Measurements from ENCODE around the gene ANKRD31.
A peak's percentile ranks its signal among the peaks of the same experiment; 100 is the strongest.
"Not testable (repeated sequence)": the region's sequence is repeated elsewhere in the genome, so short reads cannot be mapped to it uniquely, and the experiment has no call there.

Gene ANKRD31

DNA sequence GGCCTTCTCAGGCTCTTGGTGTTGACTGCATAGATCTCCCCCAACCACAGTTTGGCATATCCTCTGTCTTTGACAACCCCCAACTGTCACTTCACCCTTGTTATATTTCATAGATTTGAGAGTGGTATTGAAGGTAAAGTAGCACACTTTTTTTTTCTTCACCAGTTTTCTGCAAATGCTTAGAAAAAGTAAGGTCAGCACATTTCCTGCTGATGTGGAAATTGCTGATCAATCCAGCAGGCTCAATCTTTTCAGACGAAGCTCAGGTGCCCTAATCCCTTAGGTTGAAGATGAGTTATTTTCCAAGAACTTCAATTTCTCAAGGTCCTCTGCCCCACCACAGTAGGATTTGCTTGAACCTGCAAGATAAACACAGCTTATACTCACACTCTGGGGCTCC is 38.5 kb upstream of the ANKRD31 start:
- H3K9me3 ChIP-seq (ENCODE audit: insufficient read depth, low read depth, low read length), result no peaks in the 10 kb centered on the region
- H2AK5ac ChIP-seq (ENCODE audit: low read length), result no peak overlapping the region
- H4K91ac ChIP-seq (ENCODE audit: low read depth, low read length), result no peak overlapping the region
- H3K23ac ChIP-seq (ENCODE audit: low read length), result no peak overlapping the region
- no peaks in the 10 kb centered on the region for H3K27me3 ChIP-seq (ENCODE audit: insufficient read depth, low read length)
- H3K4ac ChIP-seq (ENCODE audit: low read depth, low read length), result no peak overlapping the region
- H3K9ac ChIP-seq (ENCODE audit: low read length), result no peak overlapping the region
- H3K14ac ChIP-seq (ENCODE audit: low read length), result no peak overlapping the region
- no peak overlapping the region for H3K4me3 ChIP-seq (ENCODE audit: low read depth, low read length)
- no peak overlapping the region for H3K27ac ChIP-seq (ENCODE audit: low read depth, low read length)
- H3K4me2 ChIP-seq (ENCODE audit: low read length), result no peak overlapping the region
- H2AFZ ChIP-seq (ENCODE audit: insufficient read depth, low read length, poor library complexity), result no peak overlapping the region
- DNase-seq, result no peak
- no peak overlapping the region for H4K8ac ChIP-seq (ENCODE audit: low read depth, low read length)
- no peak overlapping the region for H2BK120ac ChIP-seq (ENCODE audit: insufficient read depth, low read length, poor library complexity)
- H3K18ac ChIP-seq (ENCODE audit: low read length), result no peak overlapping the region
- H2BK12ac ChIP-seq (ENCODE audit: low read length), result no peak overlapping the region
- peaks cover 0 to 2% of the 10 kb centered on the region in 2 experiments for H3K4me1 ChIP-seq (ENCODE audit: control insufficient read depth in 1 of 2, insufficient read depth in 2 of 2, low read length in 2 of 2)
- H4K12ac ChIP-seq (ENCODE audit: low read depth, low read length), result no peak overlapping the region
- no CpG with 5 or more reads among the region's 1 CpG for WGBS (ENCODE audit: extremely low coverage, insufficient coverage, insufficient read length)
- no peaks in the 10 kb centered on the region for H3K36me3 ChIP-seq (ENCODE audit: control insufficient read depth in 1 of 2, insufficient read depth in 2 of 2, low read length in 2 of 2)
- H2BK5ac ChIP-seq (ENCODE audit: low read depth, low read length, poor library complexity), result no peak overlapping the region
- no peaks in the 10 kb centered on the region for H3K79me2 ChIP-seq (ENCODE audit: control insufficient read depth, insufficient read depth, low read length, poor library complexity)
- no peaks in the 10 kb centered on the region for H3K79me1 ChIP-seq (ENCODE audit: low read length)

GRCh38 chr5:75274486-75274885 is 37.8 kb upstream of the ANKRD31 start:
- no peaks in the 10 kb centered on the region for H3K79me1 ChIP-seq (ENCODE audit: low read length)
- WGBS (ENCODE audit: extremely low coverage, insufficient coverage, insufficient read length), result no CpG with 5 or more reads among the region's 1 CpG

GRCh38 chr5:75270605-75271004 is 33.9 kb upstream of the ANKRD31 start:
- no CpG with 5 or more reads among the region's 31 CpGs for WGBS (ENCODE audit: extremely low coverage, insufficient coverage, insufficient read length)
- H3K79me1 ChIP-seq (ENCODE audit: low read length); H2BK120ac ChIP-seq (ENCODE audit: insufficient read depth, low read length, poor library complexity); H3K27me3 ChIP-seq (ENCODE audit: insufficient read depth, low read length); H3K4ac ChIP-seq (ENCODE audit: low read depth, low read length); H3K4me3 ChIP-seq (ENCODE audit: low read depth, low read length); H2AFZ ChIP-seq (ENCODE audit: insufficient read depth, low read length, poor library complexity); H3K79me2 ChIP-seq (ENCODE audit: control insufficient read depth, insufficient read depth, low read length, poor library complexity); H4K12ac ChIP-seq (ENCODE audit: low read depth, low read length); H3K4me2 ChIP-seq (ENCODE audit: low read length); H4K91ac ChIP-seq (ENCODE audit: low read depth, low read length); H3K9ac ChIP-seq (ENCODE audit: low read length); H3K18ac ChIP-seq (ENCODE audit: low read length); H3K9me3 ChIP-seq (ENCODE audit: insufficient read depth, low read depth, low read length); H2BK12ac ChIP-seq (ENCODE audit: low read length); H3K4me1 ChIP-seq (ENCODE audit: control insufficient read depth in 1 of 2, insufficient read depth in 2 of 2, low read length in 2 of 2); H2BK5ac ChIP-seq (ENCODE audit: low read depth, low read length, poor library complexity); H2AK5ac ChIP-seq (ENCODE audit: low read length); H3K36me3 ChIP-seq (ENCODE audit: control insufficient read depth in 1 of 2, insufficient read depth in 2 of 2, low read length in 2 of 2); H3K27ac ChIP-seq (ENCODE audit: low read depth, low read length); H4K8ac ChIP-seq (ENCODE audit: low read depth, low read length); H3K23ac ChIP-seq (ENCODE audit: low read length); DNase-seq; H3K14ac ChIP-seq (ENCODE audit: low read length): not testable (repeated sequence)

More at GRCh38 chr5:75274486-75274885, 37.8 kb upstream of the ANKRD31 start:
- Histone ChIP-seq H3K14ac (ENCODE audit: low read length) (no peak overlapping the region), H4K8ac (ENCODE audit: low read depth, low read length) (no peak overlapping the region), H2BK120ac (ENCODE audit: insufficient read depth, low read length, poor library complexity) (no peak overlapping the region), H3K4me2 (ENCODE audit: low read length) (no peak overlapping the region), H3K23ac (ENCODE audit: low read length) (no peak overlapping the region), H3K18ac (ENCODE audit: low read length) (no peak overlapping the region), H2BK12ac (ENCODE audit: low read length) (no peak overlapping the region), H2AFZ (ENCODE audit: insufficient read depth, low read length, poor library complexity) (no peak overlapping the region), H4K91ac (ENCODE audit: low read depth, low read length) (no peak overlapping the region), H3K36me3 (ENCODE audit: control insufficient read depth in 1 of 2, insufficient read depth in 2 of 2, low read length in 2 of 2) (no peaks in the 10 kb centered on the region), H3K4me3 (ENCODE audit: low read depth, low read length) (no peak overlapping the region), H2BK5ac (ENCODE audit: low read depth, low read length, poor library complexity) (no peak overlapping the region), H3K4ac (ENCODE audit: low read depth, low read length) (no peak overlapping the region), H3K27me3 (ENCODE audit: insufficient read depth, low read length) (no peaks in the 10 kb centered on the region), H4K12ac (ENCODE audit: low read depth, low read length) (no peak overlapping the region), H3K9me3 (ENCODE audit: insufficient read depth, low read depth, low read length) (peaks cover 2% of the 10 kb centered on the region), H3K27ac (ENCODE audit: low read depth, low read length) (no peak overlapping the region), H3K4me1 (ENCODE audit: control insufficient read depth in 1 of 2, insufficient read depth in 2 of 2, low read length in 2 of 2) (peaks cover 0 to 2% of the 10 kb centered on the region in 2 experiments), H3K79me2 (ENCODE audit: control insufficient read depth, insufficient read depth, low read length, poor library complexity) (no peaks in the 10 kb centered on the region), H3K9ac (ENCODE audit: low read length) (no peak overlapping the region), H2AK5ac (ENCODE audit: low read length) (no peak overlapping the region)
- no peak for DNase-seq

DNA sequence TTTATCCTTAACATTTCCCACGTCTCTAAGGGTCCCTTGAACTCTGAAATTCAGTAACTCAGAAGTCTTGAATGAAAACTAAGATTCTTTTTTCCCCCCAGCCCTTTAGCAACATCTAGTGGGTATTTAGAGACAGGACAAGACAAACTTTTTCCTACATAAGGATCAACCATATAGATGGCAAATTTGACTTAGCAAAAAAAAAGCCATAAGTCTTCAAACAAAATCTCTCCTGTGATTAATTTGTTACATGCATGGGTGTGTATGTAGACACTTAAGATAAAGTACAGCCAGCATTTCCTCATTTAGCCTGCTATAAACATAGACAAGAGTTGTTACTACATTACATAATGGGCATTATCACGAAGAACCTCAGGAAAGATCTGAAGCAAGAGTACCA is 29.1 kb upstream of the ANKRD31 start:
- Histone ChIP-seq H3K27ac (ENCODE audit: low read depth, low read length) (no peak overlapping the region), H2BK120ac (ENCODE audit: insufficient read depth, low read length, poor library complexity) (no peak overlapping the region), H3K23ac (ENCODE audit: low read length) (no peak overlapping the region), H2AFZ (ENCODE audit: insufficient read depth, low read length, poor library complexity) (no peak overlapping the region), H3K4ac (ENCODE audit: low read depth, low read length) (no peak overlapping the region), H3K9ac (ENCODE audit: low read length) (no peak overlapping the region), H3K27me3 (ENCODE audit: insufficient read depth, low read length) (no peaks in the 10 kb centered on the region), H3K36me3 (ENCODE audit: control insufficient read depth in 1 of 2, insufficient read depth in 2 of 2, low read length in 2 of 2) (no peaks in the 10 kb centered on the region), H3K4me3 (ENCODE audit: low read depth, low read length) (no peak overlapping the region), H3K4me1 (ENCODE audit: control insufficient read depth in 1 of 2, insufficient read depth in 2 of 2, low read length in 2 of 2) (no peaks in the 10 kb centered on the region), H2BK5ac (ENCODE audit: low read depth, low read length, poor library complexity) (no peak overlapping the region), H3K14ac (ENCODE audit: low read length) (no peak overlapping the region), H3K9me3 (ENCODE audit: insufficient read depth, low read depth, low read length) (peaks cover 3% of the 10 kb centered on the region), H4K12ac (ENCODE audit: low read depth, low read length) (no peak overlapping the region), H3K4me2 (ENCODE audit: low read length) (no peak overlapping the region), H3K79me1 (ENCODE audit: low read length) (no peaks in the 10 kb centered on the region), H3K79me2 (ENCODE audit: control insufficient read depth, insufficient read depth, low read length, poor library complexity) (no peaks in the 10 kb centered on the region), H3K18ac (ENCODE audit: low read length) (no peak overlapping the region), H4K91ac (ENCODE audit: low read depth, low read length) (no peak overlapping the region), H2AK5ac (ENCODE audit: low read length) (no peak overlapping the region), H2BK12ac (ENCODE audit: low read length) (no peak overlapping the region), H4K8ac (ENCODE audit: low read depth, low read length) (no peak overlapping the region)
- no CpG with 5 or more reads among the region's 2 CpGs for WGBS (ENCODE audit: extremely low coverage, insufficient coverage, insufficient read length)
- peak in 1 of 2 donors; percentile 63 for DNase-seq
